ELR (cell line): ENCODE measurements around the gene PELI1.

Experiments
- DNase-seq: peaks from one replicate; pipeline ENCODE4 v3.0.0-alpha.2; 2015; ENCODE audit warnings: low read depth

Gene PELI1, protein sequence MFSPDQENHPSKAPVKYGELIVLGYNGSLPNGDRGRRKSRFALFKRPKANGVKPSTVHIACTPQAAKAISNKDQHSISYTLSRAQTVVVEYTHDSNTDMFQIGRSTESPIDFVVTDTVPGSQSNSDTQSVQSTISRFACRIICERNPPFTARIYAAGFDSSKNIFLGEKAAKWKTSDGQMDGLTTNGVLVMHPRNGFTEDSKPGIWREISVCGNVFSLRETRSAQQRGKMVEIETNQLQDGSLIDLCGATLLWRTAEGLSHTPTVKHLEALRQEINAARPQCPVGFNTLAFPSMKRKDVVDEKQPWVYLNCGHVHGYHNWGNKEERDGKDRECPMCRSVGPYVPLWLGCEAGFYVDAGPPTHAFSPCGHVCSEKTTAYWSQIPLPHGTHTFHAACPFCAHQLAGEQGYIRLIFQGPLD

DNA sequence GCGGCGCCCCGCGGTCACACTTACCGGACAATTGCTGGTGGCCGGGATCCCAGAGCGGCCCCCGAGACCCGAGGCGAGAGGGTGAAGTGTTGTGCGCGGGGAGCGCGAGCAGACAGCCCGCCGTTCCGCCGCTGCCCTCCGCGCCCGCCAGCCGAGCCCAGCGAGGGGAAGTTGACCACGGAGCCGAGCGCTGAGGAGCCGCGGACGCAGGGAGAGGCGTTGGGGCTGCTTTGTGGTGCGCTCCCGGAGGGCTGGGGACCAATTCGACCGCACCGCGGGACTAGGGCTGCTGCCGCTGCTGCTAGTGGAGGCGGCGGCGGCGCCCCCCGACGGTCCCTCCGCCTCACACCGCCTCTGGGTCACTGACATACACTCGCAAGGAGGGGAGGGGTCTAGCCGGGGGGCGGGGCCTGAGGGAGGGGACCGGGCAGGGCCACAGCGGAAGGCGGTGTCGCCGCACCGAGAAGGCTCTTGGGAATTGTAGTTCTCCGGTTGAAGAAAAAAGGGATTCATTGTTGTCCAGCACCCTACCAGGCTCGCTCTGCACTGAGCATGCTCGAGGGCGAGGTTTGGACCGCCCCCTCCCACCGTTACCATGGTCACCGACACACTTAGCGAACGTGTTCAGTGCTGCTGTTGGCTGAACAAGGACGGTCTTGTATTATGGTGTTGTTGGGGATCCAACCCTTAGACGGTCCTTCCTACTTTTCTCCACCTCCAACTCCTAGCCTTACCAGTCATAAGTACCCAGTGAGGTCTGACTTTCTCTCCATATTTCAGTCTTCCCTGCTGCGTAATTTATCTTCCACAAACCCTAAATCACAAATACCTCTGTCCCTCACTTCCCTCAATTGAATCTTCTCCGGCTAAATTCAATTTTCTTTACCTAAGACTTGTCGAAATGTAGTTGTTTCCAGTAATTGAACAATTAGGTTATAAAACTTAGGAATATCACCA, at the start of gene PELI1:
Gene PELI1 (minus strand): TSS at position 364 of the 957 bp plus-strand sequence. CDS start 36,110 bp downstream, outside the sequence.
- peak; percentile 97 for DNase-seq

DNA sequence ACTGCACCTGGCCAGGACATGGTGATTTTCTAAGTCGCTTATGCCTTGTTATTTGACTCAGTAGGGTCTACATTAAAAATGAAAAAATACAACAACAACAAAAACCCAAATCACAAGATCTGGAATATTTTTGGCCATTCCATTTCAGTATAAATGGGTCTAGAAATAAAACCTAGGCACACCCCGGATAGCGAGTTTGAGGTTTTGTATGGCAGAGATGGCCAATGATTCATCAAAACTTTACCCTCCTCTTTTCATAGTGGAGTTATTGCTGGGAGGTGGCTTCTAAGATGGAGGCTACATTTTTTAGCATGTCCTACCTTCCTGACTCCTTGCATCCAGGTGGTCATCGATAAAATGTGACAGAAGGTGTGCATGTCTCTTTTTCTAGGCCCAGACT, 49.3 kb upstream of the PELI1 start:
- DNase-seq: no peak

DNA sequence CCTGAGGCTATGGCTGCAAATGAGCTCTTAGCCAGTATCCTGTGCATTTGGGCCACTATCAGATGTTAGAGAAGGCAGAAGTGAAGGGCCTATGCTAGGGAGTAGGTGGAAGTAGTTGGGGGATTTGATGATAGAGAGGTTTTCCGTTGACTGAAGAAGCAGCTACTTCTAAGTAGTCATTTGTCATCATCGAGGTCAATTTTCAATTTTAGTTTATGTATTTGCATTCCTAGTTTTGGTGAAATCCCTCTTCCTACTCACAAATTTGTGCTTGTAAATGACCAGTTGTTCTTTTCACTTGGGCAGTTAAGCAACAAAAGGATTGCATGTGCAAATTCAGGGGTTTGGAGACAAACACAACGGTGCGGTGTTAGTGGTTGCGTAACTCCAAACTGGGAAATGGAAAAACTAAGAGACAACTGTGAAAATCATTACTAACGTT, 48.5 kb upstream of the PELI1 start:
- DNase-seq: no peak

DNA sequence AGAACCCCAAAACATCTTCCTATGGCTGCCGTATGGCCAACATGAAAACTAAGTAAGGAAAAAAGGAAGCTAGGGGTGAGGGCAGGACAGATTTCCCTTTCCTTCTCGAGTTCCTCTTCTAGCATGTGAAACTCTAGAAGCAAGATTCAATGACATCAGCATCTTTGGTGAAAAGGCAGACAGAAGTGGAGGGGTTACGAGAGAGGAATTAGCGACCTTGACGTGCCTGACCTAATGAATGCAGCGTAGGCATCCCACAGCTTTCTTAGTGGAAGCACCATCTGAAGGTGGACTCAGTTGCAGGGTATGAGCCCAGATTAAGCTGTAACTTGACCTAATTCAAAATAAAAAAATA, 47.9 kb upstream of the PELI1 start:
- DNase-seq: no peak

DNA sequence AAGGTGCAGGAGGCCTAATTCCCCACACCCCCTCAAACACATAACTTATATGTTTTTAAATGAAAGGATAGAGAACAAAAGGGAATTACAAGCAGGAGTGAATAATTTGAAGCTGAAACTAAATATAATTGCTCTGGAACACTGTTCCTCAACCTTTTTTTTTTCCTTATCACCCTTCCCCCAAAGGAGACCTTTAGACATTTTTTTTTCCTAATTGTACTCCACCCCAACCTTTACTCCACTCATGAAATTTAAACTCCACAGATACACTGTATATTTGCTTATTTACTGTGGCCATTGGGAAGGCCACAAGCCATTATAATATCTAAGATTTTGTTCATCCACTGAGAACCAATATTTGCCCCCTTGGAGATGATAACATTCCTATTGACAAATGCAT, 45.4 kb upstream of the PELI1 start:
- DNase-seq: no peak

DNA sequence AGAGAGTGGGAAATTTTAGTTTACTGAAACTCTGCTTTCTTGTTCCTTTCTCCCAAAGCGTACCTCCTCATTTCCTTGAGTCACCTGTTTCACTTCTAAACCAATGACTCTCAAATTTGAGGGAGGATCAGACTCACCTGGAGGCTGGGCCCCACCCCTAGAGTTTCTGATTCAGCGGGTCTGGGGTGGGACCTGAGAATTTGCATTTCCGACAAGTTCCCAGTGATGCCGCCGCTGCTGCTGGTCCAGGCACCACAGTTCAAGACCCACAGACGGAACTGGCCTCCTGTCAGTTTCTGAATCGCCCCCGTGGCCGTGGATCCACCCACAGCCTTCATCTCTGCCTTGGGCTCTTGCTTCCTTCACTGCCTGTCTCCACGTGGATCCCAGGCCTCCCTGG, 44.9 kb upstream of the PELI1 start:
- DNase-seq: no peak

DNA sequence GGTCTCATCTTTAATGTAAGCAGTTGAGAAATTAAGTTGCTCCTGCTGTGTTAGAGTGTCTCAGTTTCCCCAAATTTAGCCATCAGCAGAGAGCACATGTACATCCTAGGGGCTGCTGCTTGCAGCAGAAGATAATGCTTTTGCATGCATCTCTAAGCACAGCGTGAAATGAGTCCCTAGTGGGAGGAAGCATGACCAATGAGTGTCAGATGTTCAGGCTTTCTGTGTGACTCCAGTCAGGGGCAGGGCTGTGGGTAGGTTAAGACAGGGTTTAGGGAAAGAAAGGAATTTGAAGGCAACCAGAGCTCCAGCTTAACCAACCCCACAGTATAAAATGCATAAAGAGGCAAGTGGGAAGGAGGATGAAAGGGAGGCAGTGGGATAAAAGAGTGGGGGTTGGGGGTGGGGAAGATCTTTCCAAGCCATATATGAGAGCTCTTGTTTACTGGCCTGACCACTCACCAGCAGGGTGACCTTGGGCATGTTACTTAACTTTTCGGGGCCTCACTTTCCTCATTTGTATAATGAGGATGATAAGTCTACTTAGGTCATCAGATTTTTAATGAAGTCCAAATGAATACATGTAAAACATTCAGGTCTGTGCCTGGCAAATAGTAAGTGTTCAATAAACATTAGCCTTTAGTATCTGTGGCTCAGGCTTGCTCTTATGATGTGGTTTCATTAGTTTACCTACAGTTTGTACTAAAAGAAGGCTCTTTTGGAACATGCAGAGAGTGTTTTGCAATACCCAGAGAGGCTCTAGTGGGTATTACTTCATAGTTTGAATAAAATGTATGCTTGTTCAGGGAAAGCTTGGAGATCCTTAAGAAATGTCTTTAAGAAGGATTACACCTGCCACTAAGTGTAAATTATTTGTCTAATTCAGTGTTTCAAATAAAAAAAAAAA, 42.7 kb upstream of the PELI1 start:
- no peak for DNase-seq

DNA sequence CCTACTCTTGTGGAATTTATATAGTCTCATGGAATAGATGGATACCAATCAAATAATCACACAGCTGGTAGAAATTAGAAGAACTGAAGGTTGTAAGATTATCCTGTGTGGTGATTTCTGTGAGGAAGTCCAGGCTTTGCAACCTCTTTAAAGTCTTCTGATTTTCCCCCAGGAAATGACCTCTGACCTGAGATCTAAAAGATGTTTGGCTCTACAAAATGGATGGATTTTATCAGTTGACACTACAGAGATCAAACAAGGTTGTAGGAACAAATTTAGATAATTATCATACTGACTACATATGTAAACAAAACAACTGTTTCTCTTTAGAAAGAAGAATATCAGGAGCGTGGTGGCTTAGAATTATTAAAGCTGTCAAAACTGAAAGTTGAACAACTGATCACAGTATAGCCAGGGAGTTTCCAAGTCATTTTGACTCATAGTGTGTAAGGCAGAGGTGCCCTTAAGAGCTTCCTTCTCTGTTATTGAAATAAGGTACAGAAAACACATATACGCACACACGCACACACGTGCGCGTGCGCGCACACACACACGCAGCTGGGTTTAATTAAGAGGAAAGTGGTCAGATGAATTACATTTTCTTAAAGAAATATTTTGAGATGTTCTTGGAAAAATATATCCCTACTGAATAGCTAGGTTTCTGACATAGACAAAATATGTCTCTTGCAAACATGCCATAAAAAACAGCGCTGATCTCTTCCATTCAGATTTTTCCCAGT, 35.5 kb upstream of the PELI1 start:
- peak; percentile 2 for DNase-seq

DNA sequence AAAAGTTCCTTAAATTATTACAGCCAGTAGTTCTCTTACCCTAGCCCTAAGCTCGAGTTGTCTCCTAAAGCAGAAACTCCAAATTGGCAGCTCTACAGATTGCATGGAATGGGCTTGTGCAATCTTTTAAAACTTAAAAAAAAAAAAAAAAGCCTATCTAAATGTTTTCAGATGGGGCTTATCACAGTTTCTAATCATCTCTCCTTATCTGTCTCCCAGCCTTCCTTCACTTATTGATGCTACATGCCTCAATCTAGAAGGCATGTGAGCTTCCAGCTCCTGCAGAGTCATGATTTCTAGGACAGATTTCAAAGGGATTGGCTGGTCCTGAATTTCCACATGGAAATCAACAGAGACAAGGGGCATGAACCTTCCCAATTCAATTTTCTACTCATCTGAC, 33.1 kb upstream of the PELI1 start:
- DNase-seq: no peak

DNA sequence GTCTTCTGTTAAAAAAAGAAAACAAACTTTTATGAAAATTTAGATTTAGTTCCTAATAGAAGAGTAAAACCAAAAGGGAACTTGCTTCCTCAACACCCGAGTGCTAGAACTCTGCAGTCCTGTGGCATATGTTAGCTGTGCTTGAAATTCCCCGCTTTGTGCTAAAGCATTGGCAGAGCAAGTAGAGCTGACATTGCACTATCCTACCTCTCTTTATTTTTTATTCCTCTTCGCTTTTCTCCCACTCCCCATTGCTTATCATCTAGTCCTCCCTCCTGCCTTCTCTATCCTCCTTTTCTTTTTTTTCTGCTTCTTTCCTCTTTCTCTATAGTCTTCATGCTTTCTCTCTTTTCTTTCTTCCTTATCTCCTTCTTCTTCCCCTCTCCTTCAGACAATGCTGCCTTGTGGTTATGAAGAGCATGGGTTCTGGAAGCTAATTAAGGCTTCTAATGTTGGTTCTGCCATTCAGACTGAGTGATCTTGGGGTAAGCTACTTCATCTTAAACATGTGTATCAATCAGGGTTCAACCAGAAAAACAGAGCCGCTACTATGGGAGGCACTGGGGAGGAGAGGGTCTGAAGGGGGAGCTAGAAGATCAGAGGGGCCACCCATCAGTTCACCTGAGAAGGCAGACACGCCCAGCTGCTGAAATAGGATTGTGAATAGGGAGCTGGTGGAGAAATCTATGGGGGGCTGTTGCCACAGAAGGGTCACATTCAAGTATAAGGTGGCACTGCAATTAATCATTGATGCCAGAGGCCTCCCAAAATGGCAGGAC, 31.4 kb upstream of the PELI1 start:
- no peak for DNase-seq

DNA sequence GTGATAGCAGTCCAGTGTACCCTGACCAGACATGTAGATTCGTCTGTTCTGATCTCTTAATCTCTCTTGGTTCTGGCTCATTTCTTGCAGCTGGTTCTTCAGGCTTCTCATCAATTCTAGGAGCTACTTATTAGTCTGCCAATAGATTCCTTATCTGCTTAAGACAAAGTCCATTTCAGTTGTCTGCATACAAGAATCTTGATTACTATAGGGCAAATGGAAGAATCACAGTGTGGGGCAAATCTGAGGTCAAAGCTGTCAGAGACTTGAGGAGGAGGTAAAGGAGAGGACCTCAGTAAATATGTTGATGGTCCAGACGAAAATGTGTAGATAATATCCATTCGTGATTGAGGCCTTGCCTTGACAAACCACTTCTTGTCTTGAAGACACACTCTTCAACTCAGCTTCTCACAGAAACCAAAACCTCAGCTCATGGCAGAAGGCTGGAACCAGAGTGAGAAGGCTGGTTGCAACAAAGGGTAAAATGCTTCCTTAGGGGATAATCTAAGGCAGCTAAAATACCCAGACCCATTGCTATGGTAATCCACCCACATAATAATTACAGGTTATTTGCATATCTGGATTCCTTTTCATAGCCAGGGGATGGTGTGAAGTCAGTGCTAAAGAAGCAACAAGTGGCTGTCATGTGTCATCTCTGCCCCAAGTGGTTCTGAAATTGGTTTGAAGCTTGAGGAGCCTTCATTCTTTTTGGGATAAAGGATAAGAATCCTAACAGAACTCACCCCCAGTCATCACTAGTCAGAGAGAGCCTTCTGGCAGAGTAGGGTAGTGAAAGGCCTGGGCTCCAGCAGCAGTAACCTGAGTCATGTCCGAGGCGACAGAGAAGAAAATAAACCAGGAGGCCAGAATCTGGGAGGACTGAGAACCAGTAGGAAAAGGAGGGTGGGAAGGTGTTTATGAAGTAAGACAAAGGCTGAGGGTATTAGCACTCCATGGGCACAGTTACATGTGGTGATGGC, 29.2 kb upstream of the PELI1 start:
- DNase-seq: no peak

DNA sequence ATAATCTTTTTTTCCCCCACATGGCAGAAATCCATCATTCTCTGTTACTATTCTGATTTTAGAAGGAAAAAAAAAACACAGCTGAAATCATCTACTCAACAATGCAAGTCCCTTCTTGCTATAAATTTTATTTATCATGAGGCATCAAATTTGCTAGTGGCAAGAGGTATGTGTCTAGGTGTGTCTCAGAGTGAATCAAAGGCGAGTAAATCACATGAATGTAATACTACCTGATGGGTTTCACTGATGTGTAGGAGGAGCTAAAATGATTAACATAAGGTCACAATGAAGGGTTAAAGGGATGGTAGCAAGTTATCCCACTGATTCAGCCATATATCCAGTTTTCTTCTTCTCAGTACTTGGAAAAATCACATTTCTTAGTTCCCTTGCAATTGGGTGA, 24.5 kb upstream of the PELI1 start:
- no peak for DNase-seq

DNA sequence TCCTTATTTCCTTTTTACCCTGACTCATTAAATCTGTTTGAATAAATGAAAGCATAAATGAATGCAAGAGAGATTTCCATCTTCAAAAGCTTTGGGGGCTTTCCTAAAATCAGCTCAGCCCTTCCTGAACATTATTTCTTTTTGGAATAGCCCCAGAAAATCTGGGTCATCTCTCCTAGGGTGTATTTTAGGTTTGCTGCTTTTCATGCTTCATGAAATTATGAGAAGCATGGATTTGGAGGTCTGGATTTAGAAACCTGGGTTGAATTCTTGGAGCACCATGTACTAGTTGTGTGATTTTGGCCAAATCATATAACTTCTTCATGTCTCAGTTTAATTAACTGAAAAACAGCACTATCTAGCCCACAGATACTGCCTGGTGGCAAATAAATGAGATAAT, 24.0 kb upstream of the PELI1 start:
- DNase-seq: no peak

DNA sequence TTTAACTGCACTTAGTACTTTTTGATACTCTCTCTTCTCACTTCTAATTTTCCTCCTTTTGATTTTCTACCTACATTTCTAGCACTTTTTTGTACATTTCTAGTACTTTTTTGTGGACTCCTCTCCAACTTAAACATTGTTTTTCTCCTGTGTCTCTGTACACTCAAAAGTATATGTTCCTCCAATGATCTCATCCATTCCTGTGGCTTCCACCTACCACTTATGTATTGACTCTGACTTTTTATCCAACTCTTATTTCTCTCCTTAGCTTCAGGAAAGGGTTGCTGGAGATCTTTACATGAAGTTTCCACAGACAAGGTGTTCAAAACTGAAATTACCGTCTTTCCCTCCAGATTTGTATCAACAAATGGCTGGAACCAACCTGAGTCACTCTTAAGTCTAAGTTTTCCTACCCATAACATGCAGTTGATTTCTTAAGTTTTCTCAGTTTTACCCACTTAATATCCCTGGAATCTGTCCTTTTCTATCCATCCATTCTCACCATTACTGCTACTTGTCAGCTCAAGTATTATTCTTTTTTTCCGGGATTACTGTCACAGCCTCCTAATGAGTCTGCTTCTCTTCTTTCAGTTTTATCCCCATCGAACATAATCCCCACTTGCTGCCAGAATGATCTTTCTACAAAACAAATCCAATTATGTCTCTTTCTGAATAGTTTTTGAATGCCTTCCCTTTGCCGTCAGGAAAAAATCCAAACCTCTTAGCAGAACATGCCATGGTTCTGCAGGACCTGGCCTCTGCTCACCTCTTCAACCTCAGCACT, 22.6 kb upstream of the PELI1 start:
- DNase-seq: peak; percentile 10

DNA sequence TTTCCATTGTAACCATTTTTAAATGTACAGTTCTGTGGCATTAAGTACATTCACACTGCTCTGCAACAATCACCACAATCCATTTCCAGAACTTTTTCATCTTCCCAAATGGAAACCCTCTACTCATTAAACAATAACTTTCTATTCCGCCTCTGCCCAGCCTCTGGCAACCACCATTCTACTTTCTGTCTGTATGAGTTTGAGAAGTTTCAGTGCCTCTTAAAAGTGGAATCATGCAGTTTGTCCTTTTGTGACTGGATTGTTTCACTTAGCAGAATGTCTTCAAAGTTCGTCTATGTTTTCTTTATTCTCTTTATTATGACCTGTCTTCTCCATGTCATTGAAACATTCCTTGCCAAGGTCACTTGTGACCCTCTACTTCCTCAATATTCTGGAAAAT, 22.0 kb upstream of the PELI1 start:
- no peak for DNase-seq

DNA sequence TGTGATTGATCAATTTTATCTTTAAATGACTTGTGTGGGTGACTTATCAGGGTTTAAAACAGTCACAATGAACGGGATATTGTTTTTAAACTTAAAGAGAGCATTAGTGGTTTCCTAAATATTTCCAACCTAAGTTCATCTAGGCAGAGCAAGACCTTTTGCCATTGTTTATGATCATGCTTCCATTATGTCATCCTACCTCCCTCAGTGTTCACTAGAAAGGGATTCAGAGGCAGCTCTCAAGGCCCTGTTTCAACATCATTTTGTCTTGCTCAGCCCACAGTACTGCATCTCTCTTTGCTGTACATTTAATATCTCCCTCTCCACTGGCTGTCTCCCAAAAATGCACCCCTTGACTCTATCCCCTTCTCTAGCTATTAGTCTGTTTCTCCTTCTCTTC, 21.5 kb upstream of the PELI1 start:
- DNase-seq: peak; percentile 27

DNA sequence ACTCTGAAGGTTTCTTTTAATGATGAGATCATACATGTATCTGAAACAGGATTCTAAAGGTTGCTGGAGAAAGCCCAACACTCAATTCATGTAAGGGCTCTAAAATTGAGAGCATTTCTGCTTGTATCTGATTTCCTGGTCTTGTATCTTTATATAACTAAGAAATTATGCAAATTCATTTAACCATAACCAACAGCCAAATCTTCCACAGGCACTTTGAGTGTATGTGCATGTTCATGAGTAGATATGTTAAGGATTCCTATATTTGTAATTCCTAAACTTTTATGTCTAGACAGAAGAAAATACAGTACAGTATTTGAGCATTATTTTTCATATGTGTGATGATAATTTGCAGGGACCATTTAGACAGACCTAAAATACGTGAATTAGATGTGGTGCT, 20.4 kb upstream of the PELI1 start:
- DNase-seq: no peak

DNA sequence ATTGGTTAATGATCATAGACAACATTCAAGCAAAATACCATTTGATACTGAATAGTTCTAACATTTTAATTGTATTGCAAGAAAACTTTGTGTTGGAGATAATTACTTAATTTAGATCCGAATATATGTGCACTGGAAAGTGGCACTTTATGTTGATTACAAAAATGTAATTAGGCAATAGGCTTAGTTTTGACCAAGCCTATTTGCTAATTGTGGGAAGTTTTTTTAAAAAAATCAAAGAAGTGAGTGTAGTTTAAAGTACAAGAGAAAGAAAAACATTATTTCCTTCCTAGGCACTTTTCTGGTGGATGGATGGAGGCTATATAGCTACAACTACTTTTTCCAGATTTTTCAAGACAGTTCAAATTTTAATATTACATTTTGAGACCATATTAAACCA, 18.3 kb upstream of the PELI1 start:
- DNase-seq: no peak

DNA sequence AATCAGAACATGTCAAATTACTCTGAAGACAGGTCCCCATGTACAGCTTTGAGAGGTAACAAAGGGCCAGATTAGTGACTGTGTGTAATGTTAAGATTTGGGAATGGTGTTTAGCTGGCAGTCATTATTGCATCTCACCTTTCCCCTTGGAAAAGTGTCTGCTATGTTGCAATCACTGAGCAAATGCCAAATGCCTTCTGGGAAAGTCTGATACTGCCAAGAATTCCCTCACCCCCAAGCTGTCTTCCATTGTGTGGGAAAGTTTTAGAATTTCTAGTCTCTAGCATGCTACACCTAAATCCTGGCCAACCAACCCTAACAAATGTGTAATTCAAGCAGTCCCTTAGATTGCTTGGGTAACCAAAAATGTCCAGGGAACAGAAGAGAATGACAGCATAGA, 13.6 kb upstream of the PELI1 start:
- DNase-seq: no peak
